HepG2 (cell line): ENCODE results near the gene INO80E. TPM values are rescaled to one million over a fixed set of nuclear protein-coding genes. Genes with fewer than 3 reads are reported as not detected.
A peak's percentile ranks its signal among the peaks of the same experiment; 100 is the strongest.

Experiments
- ATF2 ChIP-seq: sonication (generic); formaldehyde crosslinking; IDR thresholded peaks from 2 replicates; pipeline ENCODE4 v1.4.0; 2020; ENCODE audit warnings: missing genetic modification reagents
- ATF7-NPFF ChIP-seq: sonication (generic); formaldehyde crosslinking; IDR thresholded peaks from 2 replicates; pipeline ENCODE4 v1.8.1; 2023; ENCODE audit warnings: mild to moderate bottlenecking, low read depth, missing genetic modification reagents, moderate library complexity
- CBFB ChIP-seq: sonication (generic); formaldehyde crosslinking; IDR thresholded peaks from 2 replicates; pipeline ENCODE4 v1.4.0; 2020; ENCODE audit warnings: missing genetic modification reagents
- CEBPB ChIP-seq: IDR thresholded peaks from 2 replicates; pipeline ENCODE4 v1.6.1; 2011; ENCODE audit warnings: low read depth, low read length, improper control_type of control experiment, borderline replicate concordance
- DMAP1 ChIP-seq: IDR thresholded peaks from 2 replicates; pipeline ENCODE4 v1.6.1; 2016
- ELF1 ChIP-seq: sonication (generic); formaldehyde crosslinking; IDR thresholded peaks from 2 replicates; pipeline ENCODE4 v1.4.0; 2020; ENCODE audit warnings: missing genetic modification reagents
- FOXA3 ChIP-seq: IDR thresholded peaks from 2 replicates; pipeline ENCODE4 v1.6.1; 2016; ENCODE audit warnings: missing genetic modification reagents, missing compliant biosample characterization
- GATAD2A ChIP-seq: IDR thresholded peaks from 2 replicates; pipeline ENCODE4 v1.6.1; 2016
- HNRNPH1 ChIP-seq: fragments of 200-400 bp; formaldehyde crosslinking; optimal IDR thresholded peaks from 2 replicates; pipeline ENCODE3; 2017; ENCODE audit warnings: mild to moderate bottlenecking, low read depth, low read length
- IKZF5 ChIP-seq: IDR thresholded peaks from 2 replicates; pipeline ENCODE4 v1.6.1; 2018; ENCODE audit warnings: missing genetic modification reagents, mild to moderate bottlenecking, missing compliant biosample characterization
- ISL2 ChIP-seq: sonication (generic); formaldehyde crosslinking; IDR thresholded peaks from 2 replicates; pipeline ENCODE4 v1.5.0; 2020; ENCODE audit warnings: missing genetic modification reagents
- LCORL ChIP-seq, 2 experiments: fragments of 450-650 bp in 1 of 2; sonication (generic) in 1 of 2; formaldehyde crosslinking in 1 of 2; IDR thresholded peaks; 2 replicates each; pipeline versions ENCODE4 v1.5.0 to v1.6.1; 2017 to 2020; ENCODE audit warnings: antibody characterized with exemption in 1 of 2, missing genetic modification reagents in 1 of 2
- MYNN ChIP-seq: sonication (generic); formaldehyde crosslinking; IDR thresholded peaks from 2 replicates; pipeline ENCODE4 v1.4.0; 2020; ENCODE audit warnings: mild to moderate bottlenecking, low read depth, missing genetic modification reagents
- NFKBIZ ChIP-seq: IDR thresholded peaks from 2 replicates; pipeline ENCODE4 v1.6.1; 2018; ENCODE audit warnings: missing genetic modification reagents, missing compliant biosample characterization
- NONO ChIP-seq, 2 experiments: fragments of 450-650 bp in 1 of 2; sonication (generic) in 1 of 2; formaldehyde crosslinking in 1 of 2; IDR thresholded peaks in 1 of 2; conservative IDR thresholded peaks in 1 of 2; 2 replicates each; pipeline versions ENCODE4 v1.6.1 to v1.8.0; 2017 to 2022; ENCODE audit warnings: mild to moderate bottlenecking in 1 of 2, missing genetic modification reagents in 1 of 2, moderate library complexity in 1 of 2
- NR2F1 ChIP-seq, 2 experiments: fragments of 450-650 bp in 1 of 2; formaldehyde crosslinking in 1 of 2; IDR thresholded peaks; 2 replicates each; pipeline versions ENCODE4 v1.5.0 to v1.6.1; 2016 to 2020; ENCODE audit warnings: mild to moderate bottlenecking in 1 of 2, missing compliant biosample characterization in 1 of 2, missing genetic modification reagents in 1 of 2, moderate library complexity in 1 of 2
- PPARG ChIP-seq: conservative IDR thresholded peaks from 2 replicates; pipeline ENCODE4 v1.6.1; 2016; ENCODE audit warnings: missing biosample characterization, missing genetic modification reagents
- SMYD3 ChIP-seq: sonication (generic); formaldehyde crosslinking; IDR thresholded peaks from 2 replicates; pipeline ENCODE4 v1.8.1; 2023; ENCODE audit warnings: mild to moderate bottlenecking, missing genetic modification reagents
- SOX13 ChIP-seq, 3 experiments: fragments of 450-650 bp in 1 of 3; sonication (generic) in 1 of 3; formaldehyde crosslinking in 1 of 3; IDR thresholded peaks in 2 of 3; conservative IDR thresholded peaks in 1 of 3; 2 replicates each; pipeline versions ENCODE4 v1.5.0 to v1.6.1; 2016 to 2020; ENCODE audit warnings: antibody characterized with exemption in 1 of 3, mild to moderate bottlenecking in 1 of 3, missing compliant biosample characterization in 1 of 3, missing genetic modification reagents in 1 of 3, moderate library complexity in 1 of 3
- SRSF9 ChIP-seq: fragments of 200-400 bp; formaldehyde crosslinking; IDR thresholded peaks from 2 replicates; pipeline ENCODE4 v1.6.1; 2018; ENCODE audit warnings: borderline replicate concordance, mild to moderate bottlenecking, low read depth, low read length; ENCODE audit not compliant: insufficient read depth, poor library complexity, severe bottlenecking
- THRA ChIP-seq: sonication (generic); formaldehyde crosslinking; IDR thresholded peaks from 2 replicates; pipeline ENCODE4 v1.4.0; 2020; ENCODE audit warnings: missing genetic modification reagents, borderline replicate concordance
- ZBTB34 ChIP-seq: sonication (generic); formaldehyde crosslinking; IDR thresholded peaks from 2 replicates; pipeline ENCODE4 v1.8.0; 2022; ENCODE audit warnings: mild to moderate bottlenecking, missing genetic modification reagents
- polyA plus RNA-seq, 8 experiments: library from polyadenylated mRNA; depleted of rRNA in 3 of 8; stranded (reverse) in 7 of 8; unstranded in 1 of 8; fragments of >200 nt; fragmentation: Illumina TruSeq in 4 of 8; extraction: Trizol in 4 of 8; gene quantifications; 2 replicates each; pipeline versions ENCODE4 v1.2.1 to v1.2.3, GENCODE V29; 2011 to 2016; ENCODE audit warnings: low read depth in 4 of 8, missing spikeins in 1 of 8, mixed read lengths in 1 of 8; ENCODE audit not compliant: insufficient read depth in 1 of 8
- total RNA-seq, 5 experiments: library from RNA; depleted of rRNA; stranded (reverse); fragments of >200 nt; fragmentation: Illumina TruSeq; extraction: Trizol; gene quantifications; 2 replicates each; pipeline ENCODE4 v1.2.3, GENCODE V29; 2016; ENCODE audit warnings: low read depth in 1 of 5

The INO80E gene
- total and polyA plus RNA-seq, 2 of the 13 experiments (the other 11 are each of a cell fraction or from before 2014, with no cell fraction given): 25.8 to 45.6 TPM

- TF ChIP-seq THRA (CRISPR knock-in tag): peak; percentile 75; the same call in 1 of the 2 replicates
- TF ChIP-seq SOX13 (IDR thresholded peaks at IDR 0.05): no peak
- 0 out of 4 replicates have a peak, but pooled peaks of 1 of the 2 experiments have one; percentile 10 for TF ChIP-seq SOX13 (CRISPR knock-in tag; conservative IDR thresholded peaks at IDR 0.05 in 1 of 2, IDR thresholded peaks at IDR 0.05 in 1 of 2)
- peak; percentile 8; the same call in 1 of the 2 replicates for TF ChIP-seq CEBPB
- no peak for TF ChIP-seq NR2F1 (CRISPR knock-in tag; IDR thresholded peaks at IDR 0.05)
- TF ChIP-seq LCORL (IDR thresholded peaks at IDR 0.05): no peak
- TF ChIP-seq LCORL (CRISPR knock-in tag; IDR thresholded peaks at IDR 0.05): 0 out of 2 replicates have a peak, but pooled peaks have one; percentile 28
- TF ChIP-seq MYNN (CRISPR knock-in tag): 0 out of 2 replicates have a peak, but pooled peaks have one; percentile 71
- TF ChIP-seq SRSF9: no peak
- 0 out of 2 replicates have a peak, but pooled peaks have one; percentile 24 for TF ChIP-seq NFKBIZ (CRISPR knock-in tag)
- TF ChIP-seq PPARG: 0 out of 2 replicates have a peak, but pooled peaks have one; percentile 32
- TF ChIP-seq ATF7-NPFF (CRISPR knock-in tag): 0 out of 2 replicates have a peak, but pooled peaks have one; percentile 32
- TF ChIP-seq ATF2 (CRISPR knock-in tag): 0 out of 2 replicates have a peak, but pooled peaks have one; percentile 32
- peak; percentile 38; the same call in 1 of the 2 replicates for TF ChIP-seq DMAP1
- 0 out of 2 replicates have a peak, but pooled peaks have one; percentile 53 for TF ChIP-seq IKZF5 (CRISPR knock-in tag)
- TF ChIP-seq FOXA3: 0 out of 2 replicates have a peak, but pooled peaks have one; percentile 13
- TF ChIP-seq GATAD2A: peak; percentile 80
- 0 out of 2 replicates have a peak, but pooled peaks have one; percentile 35 for TF ChIP-seq SMYD3 (CRISPR knock-in tag)
- no peak for TF ChIP-seq CBFB (CRISPR knock-in tag)
- TF ChIP-seq HNRNPH1: no peak
- 0 out of 2 replicates have a peak, but pooled peaks have one; percentile 33 for TF ChIP-seq ZBTB34 (CRISPR knock-in tag)
- 0 out of 2 replicates have a peak, but pooled peaks have one; percentile 17 for TF ChIP-seq ISL2
- peak; percentile 31; the same call in 1 of the 2 replicates for TF ChIP-seq ELF1
- no peak for TF ChIP-seq NONO (IDR thresholded peaks at IDR 0.05)
- 0 out of 2 replicates have a peak, but pooled peaks have one; percentile 25 for TF ChIP-seq NONO (CRISPR knock-in tag; conservative IDR thresholded peaks at IDR 0.05)
Measured at GRCh38 chr16:30032083-30032819, 36.2 kb downstream of the INO80E start (continued).
